DMS153 treated with DMSO at 0.1 percent for 48 hours (cell line): ENCODE data around the gene IFT81.
A peak's percentile ranks its signal among the peaks of the same experiment; 100 is the strongest.
"Not testable (repeated sequence)": the region's sequence is repeated elsewhere in the genome, so short reads cannot be mapped to it uniquely, and the experiment has no call there.

Experiments
- DNase-seq: peaks from one replicate; lab custom pipeline; 2025; ENCODE audit not compliant: unreplicated experiment; lab: John Stamatoyannopoulos, UW

IFT81 gene, protein sequence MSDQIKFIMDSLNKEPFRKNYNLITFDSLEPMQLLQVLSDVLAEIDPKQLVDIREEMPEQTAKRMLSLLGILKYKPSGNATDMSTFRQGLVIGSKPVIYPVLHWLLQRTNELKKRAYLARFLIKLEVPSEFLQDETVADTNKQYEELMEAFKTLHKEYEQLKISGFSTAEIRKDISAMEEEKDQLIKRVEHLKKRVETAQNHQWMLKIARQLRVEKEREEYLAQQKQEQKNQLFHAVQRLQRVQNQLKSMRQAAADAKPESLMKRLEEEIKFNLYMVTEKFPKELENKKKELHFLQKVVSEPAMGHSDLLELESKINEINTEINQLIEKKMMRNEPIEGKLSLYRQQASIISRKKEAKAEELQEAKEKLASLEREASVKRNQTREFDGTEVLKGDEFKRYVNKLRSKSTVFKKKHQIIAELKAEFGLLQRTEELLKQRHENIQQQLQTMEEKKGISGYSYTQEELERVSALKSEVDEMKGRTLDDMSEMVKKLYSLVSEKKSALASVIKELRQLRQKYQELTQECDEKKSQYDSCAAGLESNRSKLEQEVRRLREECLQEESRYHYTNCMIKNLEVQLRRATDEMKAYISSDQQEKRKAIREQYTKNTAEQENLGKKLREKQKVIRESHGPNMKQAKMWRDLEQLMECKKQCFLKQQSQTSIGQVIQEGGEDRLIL

DNA sequence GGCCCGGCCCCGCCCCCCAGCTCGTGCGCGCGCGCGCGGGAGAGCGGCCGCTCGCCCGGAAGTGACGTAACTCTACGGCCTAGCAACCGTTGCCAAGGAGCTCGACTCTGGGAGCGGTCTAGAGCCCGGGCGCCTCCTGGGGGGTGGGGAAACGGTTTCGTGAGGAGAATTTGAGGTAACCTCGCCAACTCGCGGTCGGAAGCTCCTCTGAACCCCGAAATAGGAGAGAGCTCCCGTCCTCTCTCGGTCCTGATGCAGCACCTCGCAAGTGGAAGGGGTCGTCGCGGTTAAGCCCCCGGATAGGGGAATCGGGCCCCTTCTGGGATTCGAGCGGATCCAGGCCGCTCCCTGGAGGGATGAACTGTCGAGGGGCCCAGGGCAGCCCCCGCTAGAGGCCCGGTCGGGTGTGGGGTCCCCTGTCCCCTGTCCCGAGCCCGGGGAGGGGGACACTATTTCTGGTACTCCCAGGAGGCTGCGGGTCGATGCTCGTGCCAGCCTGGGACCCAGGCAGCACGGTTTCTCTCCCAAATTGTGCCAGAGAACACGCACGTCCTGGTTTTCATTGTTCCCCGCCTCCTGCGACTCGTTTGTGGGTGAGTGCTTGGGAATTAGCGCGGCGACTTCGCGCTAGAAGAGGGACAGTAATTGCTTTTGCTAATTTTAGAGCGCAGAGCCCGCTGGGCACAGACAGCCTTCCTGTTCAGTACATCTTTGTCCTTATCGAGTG is at the start of gene IFT81:
Gene IFT81, plus strand, starts transcription at position 89 of the 727 bp plus-strand sequence. CDS start 3,024 bp downstream, outside the sequence.
- DNase-seq, result peak; percentile 40

DNA sequence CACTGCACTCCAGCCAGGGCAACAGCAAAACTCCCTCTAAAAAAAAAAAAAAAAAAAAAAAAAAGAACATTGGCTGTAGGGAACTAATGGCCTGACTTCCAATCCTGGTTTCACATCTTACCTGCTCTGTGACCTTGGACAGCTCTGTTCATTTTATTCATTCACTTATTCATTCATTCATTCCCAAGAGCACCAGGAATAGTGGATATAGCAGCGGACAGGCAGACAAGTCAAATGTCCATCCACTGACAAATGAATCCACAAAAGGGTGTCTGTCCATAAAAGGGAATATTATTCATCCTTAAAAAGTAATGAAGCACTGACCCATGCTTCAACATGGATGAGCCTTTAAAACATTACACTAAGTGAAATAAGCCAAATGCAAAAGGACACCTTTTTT is 48.3 kb upstream of the IFT81 start:
- DNase-seq, result no peak

DNA sequence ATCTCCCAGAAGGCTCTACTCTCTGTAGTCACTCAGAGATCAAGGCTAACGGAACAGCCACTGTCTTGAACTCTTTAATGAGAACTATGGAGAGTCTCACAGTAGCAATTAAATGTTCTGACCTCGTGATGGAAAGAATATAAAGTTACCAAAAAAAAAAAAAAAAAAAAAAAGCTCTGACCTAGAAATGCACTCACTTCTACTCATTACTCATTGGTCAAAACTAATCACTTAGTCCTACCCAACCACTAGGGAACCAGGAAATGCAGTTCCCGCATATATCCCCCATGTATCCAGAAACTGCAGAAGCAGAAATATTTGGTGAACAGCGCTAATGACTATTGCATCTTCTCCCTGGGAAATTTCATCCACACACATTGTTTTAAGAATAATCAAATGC is 46.4 kb upstream of the IFT81 start:
- no peak for DNase-seq

DNA sequence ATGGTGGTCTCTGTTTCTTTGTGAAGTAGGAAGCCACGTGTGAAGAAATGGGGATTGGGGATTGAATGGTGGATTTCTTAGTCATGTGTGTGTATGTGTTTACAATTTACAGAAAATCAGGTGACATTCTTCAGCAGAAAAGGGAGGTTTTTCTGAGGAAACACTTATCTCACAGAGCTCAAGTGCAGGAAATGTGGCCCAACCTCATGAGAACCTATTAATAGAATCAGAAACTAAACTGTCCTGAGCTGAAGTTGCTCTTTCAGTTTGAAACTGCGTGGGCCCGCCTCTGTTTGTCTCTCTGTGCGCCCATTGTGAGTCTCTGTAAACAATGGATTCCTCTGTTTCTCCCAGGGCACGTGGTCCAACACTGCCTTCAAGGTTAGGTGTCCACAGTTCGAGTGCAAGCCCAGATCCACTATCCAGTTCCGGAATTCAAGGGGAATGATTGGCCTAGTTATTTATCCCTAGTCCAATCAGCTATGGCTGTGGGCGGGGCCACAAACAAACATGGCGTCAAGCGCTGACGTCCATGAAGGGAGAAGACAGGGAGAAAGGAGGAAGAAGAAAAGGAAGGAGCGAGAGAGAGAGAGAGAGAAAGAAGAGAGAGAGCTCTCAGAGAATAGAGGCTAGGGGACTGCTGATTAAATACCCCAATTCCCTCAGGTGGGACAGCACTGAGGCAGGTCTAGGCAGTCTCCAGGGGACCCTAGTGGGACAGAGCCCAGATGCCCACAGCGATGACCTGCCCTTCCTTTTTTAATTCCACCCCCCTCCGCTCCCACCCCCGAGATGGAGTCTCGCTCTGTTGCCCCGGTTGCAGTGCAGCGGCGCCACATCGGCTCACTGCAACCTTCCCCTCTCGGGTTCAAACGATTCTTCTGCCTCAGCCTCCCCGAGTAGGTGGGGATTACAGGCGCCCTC is 44.4 kb upstream of the IFT81 start:
- no peak for DNase-seq

DNA sequence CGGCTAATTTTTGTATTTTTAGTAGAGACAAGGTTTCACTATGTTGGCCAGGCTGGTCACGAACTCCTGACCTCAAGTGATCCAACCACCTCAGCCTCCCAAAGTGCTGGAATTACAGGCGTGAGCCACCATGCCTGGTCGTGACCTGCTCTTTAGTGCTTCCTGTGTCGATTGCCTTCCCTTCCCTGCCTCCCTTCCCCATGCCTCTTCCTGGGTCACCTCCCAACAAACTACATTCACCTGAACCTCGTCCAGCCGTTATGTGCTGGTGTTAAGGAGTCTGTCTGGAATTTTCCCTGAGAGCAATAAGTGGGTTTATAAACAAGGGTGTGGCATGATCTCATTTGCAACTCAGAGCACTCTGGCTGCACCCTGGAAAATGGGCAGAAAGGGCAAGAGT is 43.7 kb upstream of the IFT81 start:
- DNase-seq, result no peak

DNA sequence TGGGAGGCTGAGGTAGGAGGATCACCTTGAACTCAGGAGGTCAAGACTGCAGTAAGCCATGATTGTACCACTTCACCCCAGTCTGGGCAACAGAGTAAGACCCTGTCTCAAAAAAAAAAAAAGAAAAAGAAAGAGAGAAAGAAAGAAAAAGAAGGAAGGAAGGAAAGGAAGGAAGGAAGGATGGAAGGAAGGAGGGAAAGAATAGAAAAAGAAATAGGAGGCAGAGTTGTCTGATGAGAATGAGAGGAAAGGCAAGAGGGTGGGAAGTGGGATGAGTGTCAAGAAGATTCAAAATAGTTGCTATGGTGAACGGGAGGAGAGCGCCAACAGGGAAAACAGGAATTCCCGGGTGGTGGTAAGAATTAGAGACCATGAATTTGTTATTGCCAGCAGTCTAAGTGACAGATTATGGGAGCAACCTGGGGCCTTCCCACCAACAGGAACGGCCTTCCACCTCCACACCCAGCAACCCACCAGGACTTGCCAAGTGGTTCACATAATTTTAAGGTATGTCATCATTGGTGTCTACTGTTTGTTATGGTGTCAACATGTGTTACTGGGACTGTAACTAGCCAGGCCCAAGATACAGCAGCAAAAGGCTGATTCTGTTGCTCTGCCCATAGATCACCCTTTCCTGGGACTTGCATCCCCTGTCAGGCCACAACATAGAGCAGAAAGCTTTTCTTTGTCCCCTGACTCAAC is 39.7 kb upstream of the IFT81 start:
- no peak for DNase-seq

DNA sequence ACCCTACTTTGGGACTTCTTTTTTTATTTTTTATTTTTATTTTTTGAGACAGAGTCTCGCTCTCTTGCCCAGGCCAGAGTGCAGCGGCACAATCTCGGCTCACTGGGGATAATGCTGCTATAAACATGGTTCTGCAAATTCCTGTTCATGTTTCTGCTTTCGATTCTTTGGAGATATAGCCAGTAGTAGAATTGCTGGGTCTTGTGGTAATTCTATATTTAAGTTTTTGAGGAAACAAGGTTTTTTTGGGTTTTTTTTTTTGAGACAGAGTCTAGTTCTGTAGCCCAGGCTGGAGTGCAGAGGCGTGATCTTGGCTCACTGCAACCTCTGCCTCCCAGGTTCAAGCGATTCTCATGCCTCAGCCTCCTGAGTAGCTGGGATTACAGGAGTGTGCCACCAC is 35.9 kb upstream of the IFT81 start:
- DNase-seq, result not testable (repeated sequence)

DNA sequence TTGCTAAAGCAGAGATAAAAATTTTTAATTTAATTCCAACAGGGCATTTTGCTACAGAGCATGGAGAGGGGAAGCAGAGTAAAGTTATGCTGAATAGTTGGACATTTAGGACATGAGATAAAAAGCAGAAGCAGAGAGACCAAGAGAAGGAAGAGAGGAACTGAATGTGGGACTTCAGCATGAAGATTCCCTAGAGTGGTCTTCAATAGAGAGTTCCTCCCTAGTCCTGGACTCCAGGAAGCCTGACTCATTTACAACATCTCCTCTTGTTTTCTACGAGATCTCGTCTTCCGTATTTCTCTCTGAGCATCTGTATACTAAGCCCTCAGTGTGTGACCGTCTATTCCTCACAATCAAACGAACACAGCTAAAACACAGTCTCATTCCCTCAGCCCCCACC is 35.2 kb upstream of the IFT81 start:
- DNase-seq, result no peak

DNA sequence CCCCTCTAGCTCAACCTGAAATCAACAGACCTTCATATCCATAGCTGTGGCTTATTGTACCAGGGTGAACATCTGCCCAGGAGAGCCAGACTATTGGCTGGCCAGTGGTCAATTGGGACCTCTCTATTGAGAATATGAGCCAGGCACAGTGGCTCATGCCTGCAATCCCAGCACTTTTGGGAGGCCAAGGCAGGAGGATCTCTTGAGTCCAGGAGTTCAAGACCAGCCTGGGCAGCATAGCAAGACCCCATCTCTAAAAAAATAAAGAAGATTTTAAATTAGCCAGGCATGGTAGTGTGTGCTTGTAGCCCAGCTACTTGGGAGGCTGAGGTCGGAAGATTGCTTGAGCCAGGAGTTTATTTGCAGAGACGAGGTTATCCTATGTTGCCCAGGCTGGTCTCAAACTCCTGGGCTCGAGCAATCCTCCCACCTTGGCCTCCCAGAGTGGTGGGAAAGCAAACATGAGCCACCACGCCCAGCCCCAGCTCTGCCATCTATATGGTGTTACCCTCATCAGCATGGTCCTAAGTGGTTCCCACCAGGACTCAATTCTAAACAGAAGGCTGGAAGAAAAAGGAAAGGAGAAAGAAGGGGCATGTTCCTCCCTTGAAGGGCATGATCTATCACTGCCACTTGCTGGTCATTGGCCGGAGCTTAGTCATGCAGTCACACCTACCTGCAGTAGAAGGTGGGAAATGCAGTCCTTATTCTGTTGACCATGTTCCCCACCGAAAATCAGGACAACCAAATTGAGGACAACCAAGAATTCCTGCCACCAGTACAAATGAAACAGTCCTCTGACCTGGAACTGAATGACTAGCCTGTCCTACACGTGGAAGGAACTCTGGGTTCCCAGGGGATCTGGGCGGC is 33.7 kb upstream of the IFT81 start:
- no peak for DNase-seq

DNA sequence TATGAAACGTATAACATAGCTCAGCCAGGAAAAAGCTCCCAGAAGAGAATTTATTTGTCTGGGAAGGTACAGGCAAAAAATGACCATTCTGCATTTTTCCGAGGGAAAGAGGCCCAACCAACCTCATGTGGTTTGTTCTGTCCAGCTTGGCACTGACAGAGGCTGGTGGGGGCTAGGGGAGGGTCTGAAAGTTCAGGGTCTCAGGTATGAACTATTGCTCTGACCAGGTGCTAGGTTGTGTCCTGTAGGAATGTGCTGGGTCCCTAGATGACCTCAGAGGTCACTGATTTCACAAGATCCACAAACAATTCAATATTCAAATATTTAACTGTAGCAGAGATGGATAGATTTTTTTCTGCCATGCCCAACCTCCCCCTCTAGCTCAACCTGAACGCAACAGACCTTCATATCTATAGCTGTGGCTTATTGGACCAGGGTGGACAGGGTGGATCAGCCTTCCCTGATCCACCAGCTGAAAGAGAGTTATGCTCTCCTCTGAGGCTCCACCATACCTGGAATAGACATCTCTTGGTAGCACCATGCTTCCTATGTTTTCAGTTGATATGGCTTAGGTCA is 32.9 kb upstream of the IFT81 start:
- DNase-seq, result no peak

DNA sequence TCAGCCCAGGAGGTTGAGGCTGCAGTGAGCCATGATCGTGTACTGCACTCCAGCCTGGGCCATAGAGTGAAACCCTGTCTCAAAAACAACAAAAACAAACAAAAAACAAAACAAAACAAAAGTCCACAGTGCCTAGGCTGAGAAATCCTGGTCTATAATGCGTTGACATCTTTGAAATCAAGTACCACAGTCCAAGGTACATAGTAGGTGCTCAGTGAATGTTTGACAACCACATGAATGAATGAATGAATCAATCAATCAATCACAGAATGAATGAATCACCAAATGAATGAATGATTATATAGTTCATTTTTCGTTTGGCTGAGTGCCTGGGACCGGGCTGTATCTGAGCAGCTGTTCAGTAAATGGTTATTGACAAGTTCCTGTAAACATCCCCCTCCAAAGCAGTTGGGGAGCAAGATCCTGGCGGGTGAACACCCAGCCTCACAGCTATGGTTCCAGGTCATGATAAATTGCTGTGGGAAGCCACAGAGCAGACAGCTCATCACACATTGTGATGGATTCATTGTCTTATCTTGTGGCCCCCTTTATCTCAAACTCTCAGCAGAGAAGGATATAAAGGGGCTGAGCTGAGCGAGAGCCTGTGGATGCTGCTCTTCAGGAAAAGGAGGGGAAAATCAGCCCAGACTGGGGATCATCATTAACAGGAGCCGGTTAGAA is 30.4 kb upstream of the IFT81 start:
- no peak for DNase-seq

DNA sequence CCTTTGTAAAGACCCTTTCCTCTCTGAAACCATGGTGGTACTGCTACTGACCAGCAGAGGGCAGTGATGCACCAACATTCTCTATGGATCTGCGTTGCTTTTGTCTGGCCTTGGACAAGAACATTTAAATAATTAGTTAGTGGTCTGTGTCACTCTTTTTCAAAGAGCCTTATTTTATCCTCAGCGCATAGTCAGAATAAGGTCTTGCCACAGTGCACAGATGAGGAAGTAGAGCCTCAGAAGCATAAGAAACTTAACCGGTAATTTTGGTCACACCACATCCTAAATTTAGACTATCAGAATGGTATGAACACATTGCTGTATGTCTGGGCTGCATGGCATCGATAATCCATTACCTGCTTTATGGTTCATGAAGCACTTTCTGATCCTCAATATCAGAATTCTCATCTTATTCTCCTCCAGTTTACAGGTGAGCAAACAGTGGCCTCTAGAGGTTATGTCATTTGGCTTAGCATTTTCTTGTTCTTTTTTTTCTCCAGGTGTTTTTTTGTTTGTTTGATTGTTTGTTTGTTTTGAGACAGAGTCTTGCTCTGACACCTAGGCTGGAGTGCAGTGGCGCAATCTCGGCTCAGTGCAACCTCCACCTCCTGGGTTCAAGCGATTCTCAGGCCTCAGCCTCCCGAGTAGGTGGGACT is 23.7 kb upstream of the IFT81 start:
- peak; percentile 58 for DNase-seq

DNA sequence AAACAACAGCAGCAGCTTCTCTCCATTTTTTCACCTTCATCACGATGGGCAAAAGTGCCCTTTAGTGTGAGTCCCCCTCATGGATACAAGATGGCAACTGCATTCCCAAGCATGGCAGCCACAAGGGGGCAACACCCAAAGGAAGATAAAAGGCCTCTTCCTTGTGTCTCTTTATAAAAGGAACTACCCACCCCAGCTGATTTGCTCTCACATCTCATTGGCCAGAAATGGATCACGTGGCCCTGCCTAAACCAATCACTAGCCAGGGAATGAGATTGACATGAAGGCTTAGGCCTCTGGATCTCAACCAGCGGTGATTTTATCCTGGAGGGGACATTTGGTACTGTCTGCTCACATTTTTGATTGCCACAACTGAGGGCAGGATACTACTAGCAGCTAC is 21.9 kb upstream of the IFT81 start:
- no peak for DNase-seq

DNA sequence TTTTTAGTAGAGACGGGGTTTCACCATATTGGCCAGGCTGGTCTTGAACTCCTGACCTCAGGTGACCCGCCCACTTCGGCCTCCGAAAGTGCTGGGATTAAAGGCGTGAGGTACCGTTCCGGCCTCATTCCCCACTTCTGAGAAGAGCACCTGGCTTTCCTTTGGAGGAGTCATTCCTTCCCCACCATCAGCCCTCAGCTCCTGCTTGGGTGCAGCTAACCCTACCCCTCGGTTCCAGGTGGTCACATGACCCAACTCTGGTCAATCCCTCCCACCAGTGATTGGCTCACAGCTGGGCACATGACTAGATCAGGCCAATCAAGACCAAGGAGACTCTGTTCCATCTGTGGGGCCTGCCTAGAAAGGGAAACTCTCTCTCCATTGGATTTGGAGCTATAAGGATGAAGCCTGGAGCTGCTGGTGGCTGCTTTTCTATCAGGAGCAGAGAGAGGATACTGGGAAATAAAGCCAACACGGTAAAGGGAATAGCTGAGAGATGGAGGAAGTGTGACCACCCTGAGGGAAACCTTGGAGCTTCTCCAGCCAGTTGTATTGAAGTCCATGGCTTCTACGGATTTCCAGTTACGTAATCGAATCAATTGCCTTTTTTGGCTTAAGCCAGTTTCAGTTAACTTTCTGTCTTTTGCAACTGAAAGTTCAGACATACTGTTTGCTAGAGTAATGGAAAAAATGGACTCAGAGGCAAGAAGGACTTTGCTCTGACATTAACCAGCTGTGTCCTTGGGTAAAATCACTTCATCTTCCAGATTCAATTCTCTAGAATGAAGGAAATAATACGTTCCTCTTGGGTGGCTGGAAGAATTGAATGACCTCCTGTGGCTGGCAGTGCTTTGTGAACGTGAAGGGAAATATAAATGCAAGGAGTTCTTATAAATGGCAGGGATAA is 19.7 kb upstream of the IFT81 start:
- no peak for DNase-seq

DNA sequence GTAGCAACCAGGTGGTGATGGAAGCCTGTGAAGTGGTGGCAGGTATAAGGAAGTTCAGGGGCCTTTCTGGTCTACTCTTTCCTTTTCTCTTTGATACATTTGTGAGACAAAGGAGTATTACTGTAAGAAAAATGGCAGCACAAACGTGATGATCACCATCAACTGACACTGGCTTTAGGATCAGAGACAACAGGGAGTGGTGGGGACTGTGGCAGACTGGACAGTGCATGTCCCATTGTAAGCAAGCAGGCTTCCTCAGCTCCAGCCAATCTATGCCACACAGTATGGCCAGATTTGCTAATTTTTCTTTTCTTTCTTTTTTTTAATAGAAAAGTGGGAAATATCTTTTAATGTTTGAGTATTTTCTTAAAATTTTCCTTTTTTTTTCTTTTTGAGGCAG is 19.0 kb upstream of the IFT81 start:
- no peak for DNase-seq

DNA sequence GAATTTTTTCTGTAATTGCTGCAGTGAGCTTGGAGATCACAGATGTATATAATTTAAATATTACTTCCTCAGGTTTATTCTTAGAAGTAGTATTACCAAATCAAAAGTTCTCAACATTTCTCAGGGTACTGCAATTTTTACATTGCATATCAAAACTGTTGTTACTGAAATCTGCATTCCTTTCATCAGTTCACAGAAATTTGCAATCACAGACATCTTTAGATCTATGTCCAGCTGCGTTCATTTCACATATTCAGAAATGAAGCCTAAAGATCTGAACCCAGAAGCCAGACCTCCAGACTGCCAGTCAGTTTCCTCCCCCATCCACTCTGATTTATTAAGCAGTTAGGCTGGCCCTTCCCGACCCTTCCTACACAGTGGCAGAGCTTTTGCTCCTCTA is 18.2 kb upstream of the IFT81 start:
- no peak for DNase-seq
